K562 (cell line): ENCODE results near the gene WDR45. TPM values are rescaled to one million over a fixed set of nuclear protein-coding genes. Genes with fewer than 3 reads are reported as not detected.

Experiments used
- CCNT2 ChIP-seq: IDR thresholded peaks from 2 replicates; pipeline ENCODE4 v1.6.1; 2011; ENCODE audit warnings: borderline replicate concordance, low read depth, mild to moderate bottlenecking, moderate library complexity, mixed read lengths, low read length; ENCODE audit not compliant: insufficient read length; ENCODE audit errors: extremely low read depth
- DIDO1 ChIP-seq: fragments of 450-650 bp; IDR thresholded peaks from 2 replicates; pipeline ENCODE4 v1.6.1; 2016; ENCODE audit warnings: low read depth, missing biosample characterization, missing genetic modification characterization
- EP400 ChIP-seq: fragments of 450-650 bp; IDR thresholded peaks from 2 replicates; pipeline ENCODE4 v1.6.1; 2017; ENCODE audit warnings: antibody characterized with exemption, mild to moderate bottlenecking, moderate library complexity
- FOXK2 ChIP-seq, 2 experiments: fragments of 450-650 bp; IDR thresholded peaks in 1 of 2; conservative IDR thresholded peaks in 1 of 2; 2 replicates each; pipeline ENCODE4 v1.6.1; 2016; ENCODE audit warnings: low read depth in 2 of 2, mild to moderate bottlenecking in 1 of 2
- GTF2E2 ChIP-seq: fragments of 200-800 bp; sonication (Bioruptor generic); IDR thresholded peaks from 2 replicates; pipeline ENCODE4 v1.6.1; 2016; ENCODE audit warnings: missing genetic modification characterization, missing compliant biosample characterization
- HMG20A ChIP-seq: fragments of 450-650 bp; formaldehyde crosslinking; conservative IDR thresholded peaks from 2 replicates; pipeline ENCODE4 v1.4.0; 2020; ENCODE audit warnings: mild to moderate bottlenecking, mixed read lengths
- ID3 ChIP-seq, 2 experiments: fragments of 250-450 bp in 1 of 2; fragments of 450-650 bp in 1 of 2; sonication (Bioruptor Pico) in 1 of 2; IDR thresholded peaks; 2 replicates each; pipeline versions ENCODE4 v1.6.1 to v1.8.0; 2016 to 2021; ENCODE audit warnings: mild to moderate bottlenecking in 2 of 2, moderate library complexity in 2 of 2, missing compliant biosample characterization in 1 of 2, missing genetic modification characterization in 1 of 2
- KDM2B ChIP-seq: fragments of 250-450 bp; sonication (Bioruptor Pico); IDR thresholded peaks from 2 replicates; pipeline ENCODE4 v1.8.0; 2021; ENCODE audit warnings: mild to moderate bottlenecking, moderate library complexity
- KLF1 ChIP-seq: fragments of 450-650 bp; IDR thresholded peaks from 2 replicates; pipeline ENCODE4 v1.6.1; 2016; ENCODE audit warnings: missing genetic modification characterization, missing compliant biosample characterization
- L3MBTL2 ChIP-seq: fragments of 450-650 bp; IDR thresholded peaks from 2 replicates; pipeline ENCODE4 v1.6.1; 2016; ENCODE audit warnings: mild to moderate bottlenecking, moderate library complexity
- MIER1 ChIP-seq: fragments of 450-650 bp; IDR thresholded peaks from 2 replicates; pipeline ENCODE4 v1.6.1; 2016; ENCODE audit warnings: antibody characterized with exemption, mild to moderate bottlenecking, low read depth
- MXD1 ChIP-seq: fragments of 250-450 bp; sonication (Bioruptor Pico); IDR thresholded peaks from 2 replicates; pipeline ENCODE4 v1.8.0; 2021; ENCODE audit warnings: borderline replicate concordance, mild to moderate bottlenecking, moderate library complexity; ENCODE audit not compliant: poor library complexity, severe bottlenecking
- MYNN ChIP-seq, 2 experiments: sonication (generic); formaldehyde crosslinking in 1 of 2; IDR thresholded peaks; 2 replicates each; pipeline versions ENCODE4 v1.5.0 to v1.6.1; 2016 to 2020; ENCODE audit warnings: antibody characterized with exemption in 1 of 2, missing genetic modification reagents in 1 of 2
- NCOR1 ChIP-seq: fragments of 450-650 bp; IDR thresholded peaks from 2 replicates; pipeline ENCODE4 v1.6.1; 2016; ENCODE audit warnings: mild to moderate bottlenecking, moderate library complexity
- NFE2 ChIP-seq: IDR thresholded peaks from 2 replicates; pipeline ENCODE4 v1.6.1; 2014; ENCODE audit warnings: antibody characterized with exemption, low read depth
- POU5F1 ChIP-seq: fragments of 150-350 bp; IDR thresholded peaks from 2 replicates; pipeline ENCODE4 v1.6.1; 2014; ENCODE audit warnings: borderline replicate concordance, low read length, low read depth, mild to moderate bottlenecking; ENCODE audit not compliant: partially characterized antibody
- U2AF2 ChIP-seq: fragments of 200-400 bp; formaldehyde crosslinking; optimal IDR thresholded peaks from 2 replicates; pipeline ENCODE3; 2017; ENCODE audit warnings: low read depth, mild to moderate bottlenecking, low read length
- ZBTB26 ChIP-seq: fragments of 450-650 bp; formaldehyde crosslinking; IDR thresholded peaks from 2 replicates; pipeline ENCODE4 v1.4.0; 2022; ENCODE audit warnings: missing genetic modification characterization
- ZNF398 ChIP-seq: fragments of 250-450 bp; sonication (Bioruptor Pico); IDR thresholded peaks from 2 replicates; pipeline ENCODE4 v1.8.0; 2021; ENCODE audit warnings: moderate library complexity, mild to moderate bottlenecking, inconsistent platforms
- ZNF511 ChIP-seq: sonication (generic); formaldehyde crosslinking; IDR thresholded peaks from 2 replicates; pipeline ENCODE4 v1.8.0; 2022; ENCODE audit warnings: mild to moderate bottlenecking, missing genetic modification reagents
- polyA plus RNA-seq, 8 experiments: library from polyadenylated mRNA; depleted of rRNA in 4 of 8; stranded (reverse) in 5 of 8; unstranded in 3 of 8; fragments of >200 nt; fragmentation: Nextera tagmentation in 2 of 8; fragmentation: Illumina TruSeq in 1 of 8; extraction: Ambion mirVana in 2 of 8; extraction: Trizol in 1 of 8; gene quantifications; 2 replicates each; pipeline versions ENCODE4 v1.2.1 to v1.2.3, GENCODE V29; 2011 to 2014; ENCODE audit warnings: inconsistent platforms in 1 of 8, missing spikeins in 1 of 8
- total RNA-seq, 7 experiments: library from RNA; depleted of rRNA in 6 of 7; stranded (reverse); fragments of >200 nt in 6 of 7; fragmentation: Illumina TruSeq in 2 of 7; extraction: Trizol in 2 of 7; gene quantifications; 2 replicates each; pipeline versions ENCODE4 v1.2.1 to v1.2.3, GENCODE V29; 2011 to 2021; ENCODE audit warnings: low replicate concordance in 1 of 7

WDR45 gene
- total and polyA plus RNA-seq, 9 of the 15 experiments (the other 6 are each of a cell fraction or from before 2014, with no cell fraction given), result 19.4 to 136 (median 59.7) TPM

DNA sequence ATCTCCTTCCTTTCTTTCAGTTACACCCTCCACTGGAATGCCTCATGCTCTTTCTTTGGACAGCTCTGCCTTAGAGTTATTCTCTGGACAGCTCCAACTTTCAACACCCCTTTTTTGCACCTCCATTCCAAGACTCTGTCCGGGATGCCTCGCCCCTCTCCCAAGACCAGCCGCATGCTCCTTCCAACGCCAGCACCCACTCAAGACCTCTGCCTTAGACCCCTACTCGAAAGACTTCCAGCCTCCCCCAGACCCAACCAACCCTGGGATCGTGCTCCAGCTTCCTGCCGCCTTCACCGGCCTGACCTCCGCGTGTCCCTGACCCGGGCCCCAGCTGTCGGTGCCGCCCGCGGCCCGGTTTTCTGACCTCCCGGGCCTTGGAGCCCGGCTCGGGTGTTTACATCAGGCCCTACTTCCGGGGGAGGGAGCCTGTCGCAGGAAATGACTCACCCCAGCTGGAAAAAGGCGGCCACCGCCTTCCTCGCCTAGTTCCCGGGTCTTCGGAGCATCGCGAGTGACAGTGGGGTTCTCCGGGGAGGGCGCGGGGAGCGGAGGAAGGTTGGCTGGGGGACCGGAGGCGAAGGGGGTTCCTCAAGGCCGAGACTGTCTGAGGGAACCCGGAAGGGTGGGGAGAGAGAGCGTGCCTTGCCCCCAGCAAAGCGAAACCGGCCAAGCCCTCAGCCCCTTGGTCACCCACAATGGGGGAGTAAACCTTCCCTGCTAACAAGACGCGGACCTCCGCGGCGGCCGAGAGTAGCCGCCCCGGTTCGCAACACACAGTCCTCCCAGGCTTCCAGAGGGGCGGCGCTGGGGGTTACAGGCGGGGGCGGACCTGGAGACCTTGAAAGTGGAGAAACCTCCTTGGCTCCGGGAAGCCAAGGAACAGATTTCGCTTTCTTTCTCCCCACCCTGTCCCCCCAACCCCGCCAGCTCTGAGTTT, at the start of gene WDR45 (continued):
- no peak for TF ChIP-seq ZBTB26 (CRISPR knock-in tag)
- no peak for TF ChIP-seq HMG20A (CRISPR knock-in tag)
- no peak for TF ChIP-seq POU5F1
- peak; percentile 71 for TF ChIP-seq GTF2E2 (tag)
- no peak for TF ChIP-seq DIDO1 (tag)
- no peak for TF ChIP-seq ID3 (CRISPR knock-in tag; IDR thresholded peaks at IDR 0.05)
- TF ChIP-seq ID3 (tag; IDR thresholded peaks at IDR 0.05), result no peak
- TF ChIP-seq KLF1 (tag), result peak; percentile 36; the same call in 1 of the 2 replicates
- TF ChIP-seq L3MBTL2, result peak; percentile 89
- TF ChIP-seq MXD1 (CRISPR knock-in tag), result no peak
- peak; percentile 94 for TF ChIP-seq EP400
- TF ChIP-seq CCNT2, result no peak
- TF ChIP-seq KDM2B, result no peak
- TF ChIP-seq FOXK2 (conservative IDR thresholded peaks at IDR 0.05 in 1 of 2, IDR thresholded peaks at IDR 0.05 in 1 of 2; ENCODE audit: low read depth in 2 of 2), result peak; percentile 99 to 100
- no peak for TF ChIP-seq MYNN (IDR thresholded peaks at IDR 0.05)
- TF ChIP-seq MYNN (CRISPR knock-in tag; IDR thresholded peaks at IDR 0.05), result no peak
- no peak for TF ChIP-seq NFE2
- TF ChIP-seq ZNF398 (CRISPR knock-in tag), result no peak
- TF ChIP-seq ZNF511, result no peak; the same call in 1 of the 2 replicates
- peak; percentile 61 for TF ChIP-seq NCOR1
- no peak for TF ChIP-seq U2AF2
- TF ChIP-seq MIER1, result peak; percentile 49; the same call in 1 of the 2 replicates
